CD8-positive, alpha-beta memory T cell (primary cell): ENCODE measurements around the gene EREG. TPM values are rescaled to one million over a fixed set of nuclear protein-coding genes. Genes with fewer than 3 reads are reported as not detected.
A peak's percentile ranks its signal among the peaks of the same experiment; 100 is the strongest.

Experiments
- CTCF ChIA-PET: fragments of 350-600 bp; sonication (Branson Sonifier 250); formaldehyde crosslinking; loops from one replicate; lab custom pipeline; 2021; ENCODE audit warnings: antibody characterized with exemption; lab: Charles Lee
- POLR2A ChIA-PET: fragments of 350-600 bp; sonication (Branson Sonifier 250); formaldehyde crosslinking; loops from one replicate; lab custom pipeline; 2021; ENCODE audit warnings: antibody characterized with exemption; lab: Charles Lee
- DNase-seq, 5 donors: peaks; one replicate each; pipeline versions ENCODE4 v3.0.0 to v3.0.0-alpha.2; 2020 to 2022; ENCODE audit warnings: mixed read lengths in 1 of 5
- H3K27ac ChIP-seq: one replicate; pipeline ENCODE4 v1.7.0; 2013; ENCODE audit warnings: low read depth, mild to moderate bottlenecking, low read length, moderate library complexity
- H3K27me3 ChIP-seq: 2 replicates; pipeline ENCODE4 v1.7.0; 2013; ENCODE audit warnings: low read length, mild to moderate bottlenecking; ENCODE audit not compliant: insufficient read depth, poor library complexity, severe bottlenecking
- H3K36me3 ChIP-seq: 2 replicates; pipeline ENCODE4 v1.7.0; 2013; ENCODE audit warnings: mild to moderate bottlenecking, low read length, moderate library complexity; ENCODE audit not compliant: insufficient read depth
- H3K4me1 ChIP-seq: 2 replicates; pipeline ENCODE4 v1.7.0; 2013; ENCODE audit warnings: mild to moderate bottlenecking, low read length, moderate library complexity; ENCODE audit not compliant: insufficient read depth
- H3K4me3 ChIP-seq: 2 replicates; pipeline ENCODE4 v1.7.0; 2013; ENCODE audit warnings: mild to moderate bottlenecking, low read length
- H3K9me3 ChIP-seq: 2 replicates; pipeline ENCODE4 v1.7.0; 2013; ENCODE audit warnings: mild to moderate bottlenecking, low read length
- H3K27ac Mint-ChIP-seq, 8 donors: one replicate each; pipeline ENCODE4 v1.8.0; 2020 to 2021; ENCODE audit warnings: mixed read lengths in 8 of 8, mild to moderate bottlenecking in 6 of 8, inconsistent platforms in 3 of 8, moderate library complexity in 3 of 8
- H3K27me3 Mint-ChIP-seq, 2 donors: one replicate each; pipeline ENCODE4 v1.8.0; 2020 to 2021; ENCODE audit warnings: mixed read lengths in 2 of 2, mild to moderate bottlenecking in 1 of 2, moderate library complexity in 1 of 2
- H3K36me3 Mint-ChIP-seq, 3 donors: one replicate each; pipeline ENCODE4 v1.8.0; 2020 to 2021; ENCODE audit warnings: mixed read lengths in 3 of 3, inconsistent platforms in 1 of 3, mild to moderate bottlenecking in 1 of 3
- H3K4me1 Mint-ChIP-seq, 3 donors: one replicate each; pipeline ENCODE4 v1.8.0; 2020 to 2021; ENCODE audit warnings: mixed read lengths in 3 of 3, inconsistent platforms in 1 of 3, mild to moderate bottlenecking in 1 of 3
- H3K4me3 Mint-ChIP-seq, 7 donors: one replicate each; pipeline ENCODE4 v1.8.0; 2020 to 2021; ENCODE audit warnings: mixed read lengths in 7 of 7, mild to moderate bottlenecking in 6 of 7, moderate library complexity in 4 of 7, inconsistent platforms in 2 of 7
- H3K9me3 Mint-ChIP-seq, 5 donors: one replicate each; pipeline ENCODE4 v1.8.0; 2020 to 2022; ENCODE audit warnings: mixed read lengths in 5 of 5, mild to moderate bottlenecking in 3 of 5, moderate library complexity in 2 of 5, inconsistent platforms in 1 of 5
- polyA plus RNA-seq: library from polyadenylated mRNA; unstranded; fragments of 300-500 nt; fragmentation: Illumina TruSeq; gene quantifications from one replicate; pipeline ENCODE4 v1.2.3, GENCODE V29; 2021
- total RNA-seq, 2 experiments: library from RNA; stranded (reverse); gene quantifications; one replicate each; pipeline ENCODE4 v1.2.3, GENCODE V29; 2021

The EREG gene, protein sequence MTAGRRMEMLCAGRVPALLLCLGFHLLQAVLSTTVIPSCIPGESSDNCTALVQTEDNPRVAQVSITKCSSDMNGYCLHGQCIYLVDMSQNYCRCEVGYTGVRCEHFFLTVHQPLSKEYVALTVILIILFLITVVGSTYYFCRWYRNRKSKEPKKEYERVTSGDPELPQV
- total RNA-seq, result not detected
- not detected for polyA plus RNA-seq

DNA sequence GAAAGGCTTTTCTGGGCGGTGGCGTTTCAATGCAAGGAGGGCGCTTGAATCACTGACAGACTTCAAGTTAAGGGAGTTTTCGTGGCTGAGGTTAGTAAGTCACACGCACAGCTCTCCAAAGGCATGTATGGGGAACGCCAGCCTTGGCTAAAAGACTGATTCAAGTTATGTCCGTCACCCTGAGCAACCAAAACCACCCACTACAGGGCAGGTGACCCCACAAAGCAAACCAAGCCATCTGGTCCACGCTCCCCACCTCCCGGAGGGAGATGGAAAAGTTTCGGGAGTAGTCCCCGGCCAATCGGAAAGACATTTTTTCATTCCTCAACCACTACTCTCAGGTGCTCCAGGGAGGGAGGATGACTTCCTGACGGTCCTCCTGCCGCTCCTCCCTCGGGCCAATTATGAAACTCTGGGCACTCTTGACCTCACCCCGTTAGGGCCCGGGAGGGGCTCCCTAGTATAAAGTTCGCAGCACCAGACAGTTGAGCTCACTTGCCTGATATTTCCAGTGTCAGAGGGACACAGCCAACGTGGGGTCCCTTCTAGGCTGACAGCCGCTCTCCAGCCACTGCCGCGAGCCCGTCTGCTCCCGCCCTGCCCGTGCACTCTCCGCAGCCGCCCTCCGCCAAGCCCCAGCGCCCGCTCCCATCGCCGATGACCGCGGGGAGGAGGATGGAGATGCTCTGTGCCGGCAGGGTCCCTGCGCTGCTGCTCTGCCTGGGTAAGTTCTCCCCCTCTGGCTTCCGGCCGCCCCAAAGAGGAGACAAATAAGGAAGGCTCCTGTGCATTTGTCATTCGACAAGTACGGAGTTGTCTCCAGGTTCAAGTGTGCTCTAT, at the start of gene EREG:
Gene EREG, plus strand, starts transcription at position 494 of the 840 bp plus-strand sequence. Its CDS starts 164 bp downstream, at position 658.
- DNase-seq, result peak in 1 of 5 donors; percentile 11
- Histone ChIP-seq H3K4me1 (no peaks in the 10 kb centered on the region), H3K36me3 (no peaks in the 10 kb centered on the region), H3K9me3 (no peaks in the 10 kb centered on the region), H3K4me3 (peak within 1 kb of the TSS; percentile 22), H3K27ac (peak within 1 kb of the TSS; percentile 43), H3K27me3 (peaks cover 13% of the 10 kb centered on the region)
- peaks cover 9 to 17% (median 13%) of the 10 kb centered on the region in 3 donors for H3K4me1 Mint-ChIP-seq
- H3K36me3 Mint-ChIP-seq, result no peaks in the 10 kb centered on the region
- ChIA-PET POLR2A (no interaction called here), CTCF (no interaction called here)
- peak within 1 kb of the TSS in 6 of 7 donors; percentile 30 to 68 (median 58) for H3K4me3 Mint-ChIP-seq
- H3K27ac Mint-ChIP-seq, result peak within 1 kb of the TSS in 2 of 8 donors; percentile 9 to 59
- H3K9me3 Mint-ChIP-seq, result peaks cover 0 to 2% (median 0%) of the 10 kb centered on the region in 5 donors
- peaks cover 24 to 64% of the 10 kb centered on the region in 2 donors for H3K27me3 Mint-ChIP-seq

DNA sequence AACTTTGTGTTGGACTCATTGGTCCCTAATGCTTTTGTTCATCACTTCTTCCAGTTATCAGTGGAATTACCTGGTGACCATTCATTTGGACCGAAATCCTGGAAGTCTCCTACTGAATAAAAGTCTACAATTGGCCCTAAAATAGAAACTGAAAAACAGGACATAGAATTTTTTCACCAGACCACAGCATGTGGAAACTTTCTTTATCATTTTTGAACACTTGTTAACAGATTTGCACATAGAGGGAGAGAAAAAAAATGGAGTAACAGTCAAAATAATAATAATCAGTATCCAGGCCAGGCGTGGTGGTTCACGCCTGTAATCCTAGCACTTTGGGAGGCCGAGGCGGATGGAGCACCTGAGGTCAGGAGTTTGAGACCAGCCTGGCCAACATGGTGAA, 49.6 kb upstream of the EREG start:
- CTCF ChIA-PET, result no interaction called here
- Mint-ChIP-seq H3K4me1 (no peaks in the 10 kb centered on the region), H3K4me3 (no peak overlapping the region), H3K36me3 (no peaks in the 10 kb centered on the region), H3K27me3 (peaks cover 3 to 4% of the 10 kb centered on the region in 2 donors), H3K9me3 (no peaks in the 10 kb centered on the region), H3K27ac (no peak overlapping the region)
- Histone ChIP-seq H3K9me3 (no peaks in the 10 kb centered on the region), H3K27ac (no peak overlapping the region), H3K27me3 (no peaks in the 10 kb centered on the region), H3K4me3 (no peak overlapping the region), H3K4me1 (no peaks in the 10 kb centered on the region), H3K36me3 (no peaks in the 10 kb centered on the region)
- POLR2A ChIA-PET, result no interaction called here
- DNase-seq, result no peak

DNA sequence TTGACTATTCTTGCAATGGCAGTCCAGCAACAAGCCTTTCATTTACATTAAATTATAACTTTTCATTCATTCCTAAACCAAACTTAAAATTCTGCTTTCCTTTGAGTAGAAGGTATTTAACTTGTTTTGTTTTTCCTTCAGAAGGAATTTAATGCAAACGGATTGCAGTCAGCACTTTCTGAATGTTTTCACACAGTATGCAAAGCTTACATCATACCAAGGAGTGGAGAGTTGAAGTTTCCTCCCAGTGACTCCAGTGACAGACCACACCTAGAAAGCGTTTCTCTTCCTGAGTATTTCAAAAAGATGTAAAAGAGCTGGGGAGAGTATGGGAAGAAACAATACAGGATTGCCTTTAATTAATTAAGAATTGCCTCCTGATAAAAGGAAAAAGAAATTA, 48.5 kb upstream of the EREG start:
- CTCF ChIA-PET, result no interaction called here
- Mint-ChIP-seq H3K4me3 (no peak overlapping the region), H3K27ac (no peak overlapping the region), H3K4me1 (no peaks in the 10 kb centered on the region), H3K9me3 (no peaks in the 10 kb centered on the region), H3K36me3 (no peaks in the 10 kb centered on the region), H3K27me3 (peaks cover 5 to 14% of the 10 kb centered on the region in 2 donors)
- POLR2A ChIA-PET, result no interaction called here
- no peaks in the 10 kb centered on the region for H3K9me3 ChIP-seq
- no peaks in the 10 kb centered on the region for H3K27me3 ChIP-seq
- no peak overlapping the region for H3K4me3 ChIP-seq
- no peak overlapping the region for H3K27ac ChIP-seq
- no peaks in the 10 kb centered on the region for H3K4me1 ChIP-seq
- H3K36me3 ChIP-seq, result no peaks in the 10 kb centered on the region
- no peak for DNase-seq

DNA sequence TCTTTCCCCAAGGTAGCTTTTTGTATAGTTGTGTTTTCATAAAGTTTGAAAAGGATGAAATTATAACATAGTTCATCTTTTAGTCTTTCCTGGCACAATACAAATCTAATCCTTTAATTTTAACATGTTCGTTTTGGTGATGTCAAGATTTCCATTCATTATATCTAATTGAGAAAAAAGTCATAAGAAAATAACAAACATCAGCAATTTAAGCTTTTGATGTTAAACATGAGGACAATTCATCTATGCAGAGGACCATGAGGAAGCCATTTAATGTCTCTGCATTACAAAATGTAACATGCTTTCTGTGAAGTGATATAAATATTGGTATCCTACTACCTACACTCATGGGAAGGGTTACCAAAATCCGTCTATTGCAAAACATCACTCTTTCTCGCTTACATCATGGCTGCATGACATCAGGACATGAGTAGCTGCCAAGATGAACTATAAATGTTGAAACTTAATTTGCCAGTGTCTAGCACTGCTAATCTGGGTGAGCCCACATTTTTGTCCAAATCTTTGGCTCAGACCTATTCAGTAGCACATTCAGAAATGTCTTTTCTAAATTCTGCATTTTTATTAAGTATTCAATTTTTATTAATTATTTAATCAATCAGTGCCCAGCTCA, 47.2 kb upstream of the EREG start:
- DNase-seq, result no peak
- H3K9me3 ChIP-seq, result no peaks in the 10 kb centered on the region
- no peak overlapping the region for H3K27ac ChIP-seq
- peaks cover 5 to 15% of the 10 kb centered on the region in 2 donors for H3K27me3 Mint-ChIP-seq
- H3K27ac Mint-ChIP-seq, result no peak overlapping the region
- no peaks in the 10 kb centered on the region for H3K4me1 ChIP-seq
- H3K9me3 Mint-ChIP-seq, result no peaks in the 10 kb centered on the region
- no peak overlapping the region for H3K4me3 ChIP-seq
- H3K4me1 Mint-ChIP-seq, result no peaks in the 10 kb centered on the region
- H3K36me3 Mint-ChIP-seq, result no peaks in the 10 kb centered on the region
- H3K4me3 Mint-ChIP-seq, result no peak overlapping the region
- ChIA-PET POLR2A (no interaction called here), CTCF (no interaction called here)
- H3K36me3 ChIP-seq, result no peaks in the 10 kb centered on the region
- no peaks in the 10 kb centered on the region for H3K27me3 ChIP-seq

DNA sequence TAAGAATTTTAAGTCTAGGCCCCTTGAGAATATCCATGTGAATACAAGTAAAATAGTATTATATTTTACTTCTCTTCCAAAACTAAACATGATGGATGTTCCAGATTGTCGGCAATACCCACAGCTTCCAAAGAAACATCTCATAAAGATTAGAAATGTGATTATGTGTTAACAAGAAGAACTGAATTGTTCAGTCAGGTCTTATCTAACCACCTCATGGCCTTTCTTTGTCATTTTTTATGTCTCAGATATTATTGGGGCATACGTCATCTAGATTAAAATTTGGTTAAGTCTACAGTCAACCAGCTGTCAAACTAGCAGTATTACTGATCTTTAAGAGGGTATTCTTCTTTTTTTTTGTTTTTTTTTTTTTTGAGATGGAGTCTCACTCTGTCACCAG, 46.7 kb upstream of the EREG start:
- Histone ChIP-seq H3K4me3 (no peak overlapping the region), H3K4me1 (no peaks in the 10 kb centered on the region), H3K9me3 (no peaks in the 10 kb centered on the region), H3K27ac (no peak overlapping the region), H3K27me3 (no peaks in the 10 kb centered on the region), H3K36me3 (no peaks in the 10 kb centered on the region)
- no peaks in the 10 kb centered on the region for H3K9me3 Mint-ChIP-seq
- ChIA-PET POLR2A (no interaction called here), CTCF (no interaction called here)
- peaks cover 5 to 15% of the 10 kb centered on the region in 2 donors for H3K27me3 Mint-ChIP-seq
- DNase-seq, result no peak
- no peak overlapping the region for H3K4me3 Mint-ChIP-seq
- no peaks in the 10 kb centered on the region for H3K36me3 Mint-ChIP-seq
- no peak overlapping the region for H3K27ac Mint-ChIP-seq
- H3K4me1 Mint-ChIP-seq, result no peaks in the 10 kb centered on the region

DNA sequence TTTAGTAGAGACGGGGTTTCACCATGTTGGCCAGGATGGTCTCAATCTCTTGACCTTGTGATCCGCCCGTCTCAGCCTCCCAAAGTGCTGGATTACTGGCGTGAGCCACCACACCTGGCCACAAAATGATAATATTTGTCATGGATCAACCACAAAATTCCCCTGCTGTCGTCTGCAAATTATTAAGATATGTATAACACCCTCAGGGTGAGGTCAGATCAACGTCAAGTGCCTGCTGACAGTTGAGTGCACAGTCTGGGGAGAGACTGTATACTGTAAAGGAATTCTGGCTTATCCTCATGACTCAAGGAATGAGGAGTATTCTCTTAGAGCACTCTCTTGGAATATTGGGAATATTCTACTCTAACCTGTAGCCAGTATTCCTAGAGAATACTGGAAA, 45.5 kb upstream of the EREG start:
- no peaks in the 10 kb centered on the region for H3K4me1 Mint-ChIP-seq
- Histone ChIP-seq H3K9me3 (no peaks in the 10 kb centered on the region), H3K27me3 (no peaks in the 10 kb centered on the region), H3K27ac (no peak overlapping the region), H3K4me3 (no peak overlapping the region), H3K4me1 (no peaks in the 10 kb centered on the region), H3K36me3 (no peaks in the 10 kb centered on the region)
- no peaks in the 10 kb centered on the region for H3K9me3 Mint-ChIP-seq
- H3K36me3 Mint-ChIP-seq, result no peaks in the 10 kb centered on the region
- DNase-seq, result no peak
- H3K27ac Mint-ChIP-seq, result no peak overlapping the region
- H3K27me3 Mint-ChIP-seq, result peaks cover 4 to 19% of the 10 kb centered on the region in 2 donors
- no peak overlapping the region for H3K4me3 Mint-ChIP-seq
- CTCF ChIA-PET, result no interaction called here
- POLR2A ChIA-PET, result no interaction called here

DNA sequence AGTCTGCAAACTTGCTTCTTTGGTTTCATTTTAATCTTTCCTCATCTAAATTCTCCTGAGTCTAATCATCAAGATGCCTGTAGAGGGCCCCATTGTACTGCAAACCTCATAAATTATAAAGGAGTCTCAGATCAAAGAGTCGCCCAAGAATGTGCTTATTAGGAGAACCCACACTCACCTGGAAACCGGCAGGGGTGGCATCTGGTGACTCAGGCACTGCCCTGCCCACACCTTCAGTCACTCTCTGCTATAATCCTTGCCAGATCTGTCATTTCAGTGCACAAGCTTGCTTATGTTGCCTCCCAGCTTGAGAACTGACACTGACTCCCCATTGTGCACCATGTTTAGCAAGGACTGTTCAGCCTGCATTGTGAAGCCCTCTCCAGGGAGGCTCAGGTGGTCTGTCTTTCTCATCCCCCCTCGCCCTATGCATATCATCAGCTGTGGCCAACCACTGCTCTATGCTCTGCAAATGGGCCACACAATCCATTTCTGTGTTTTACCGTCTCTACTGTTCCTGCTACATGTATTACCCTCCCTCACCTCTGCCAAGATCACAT, 44.3 kb upstream of the EREG start:
- CTCF ChIA-PET, result interaction anchor here (1.2 kb wide), 1 partner anchor 10 kb away, joined by 3 read pairs; no protein-coding TSS in a partner anchor
- Mint-ChIP-seq H3K4me3 (no peak overlapping the region), H3K9me3 (no peaks in the 10 kb centered on the region), H3K27ac (no peak overlapping the region), H3K36me3 (no peaks in the 10 kb centered on the region), H3K4me1 (no peaks in the 10 kb centered on the region), H3K27me3 (peaks cover 2 to 19% of the 10 kb centered on the region in 2 donors)
- Histone ChIP-seq H3K36me3 (no peaks in the 10 kb centered on the region), H3K4me1 (no peaks in the 10 kb centered on the region), H3K27ac (no peak overlapping the region), H3K9me3 (no peaks in the 10 kb centered on the region), H3K4me3 (no peak overlapping the region), H3K27me3 (no peaks in the 10 kb centered on the region)
- peak in 1 of 5 donors; percentile 3 for DNase-seq
- POLR2A ChIA-PET, result no interaction called here

DNA sequence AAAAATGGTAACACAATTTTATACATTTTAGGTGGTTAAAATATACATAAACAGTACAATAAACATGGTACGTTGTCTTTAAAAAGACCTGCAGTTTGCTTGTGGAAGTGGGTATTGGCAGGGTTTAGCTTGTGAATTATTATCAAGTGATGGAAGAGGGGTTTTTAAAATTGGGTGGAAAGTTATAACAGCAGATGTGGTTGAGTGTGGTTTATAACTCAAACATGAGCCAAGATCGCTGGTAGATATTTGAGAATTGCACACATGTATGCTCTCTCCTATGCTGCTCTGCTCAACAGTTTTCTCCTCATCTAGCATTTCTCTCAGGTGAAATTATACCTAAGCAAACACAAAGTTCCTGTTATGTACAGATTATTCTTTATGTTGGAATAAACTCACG, 42.6 kb upstream of the EREG start:
- H3K27me3 Mint-ChIP-seq, result peaks cover 2 to 19% of the 10 kb centered on the region in 2 donors
- H3K9me3 Mint-ChIP-seq, result no peaks in the 10 kb centered on the region
- CTCF ChIA-PET, result no interaction called here
- Histone ChIP-seq H3K36me3 (no peaks in the 10 kb centered on the region), H3K4me1 (no peaks in the 10 kb centered on the region), H3K9me3 (no peaks in the 10 kb centered on the region), H3K27ac (no peak overlapping the region), H3K4me3 (no peak overlapping the region), H3K27me3 (no peaks in the 10 kb centered on the region)
- H3K27ac Mint-ChIP-seq, result no peak overlapping the region
- no peak for DNase-seq
- no peak overlapping the region for H3K4me3 Mint-ChIP-seq
- H3K4me1 Mint-ChIP-seq, result no peaks in the 10 kb centered on the region
- H3K36me3 Mint-ChIP-seq, result no peaks in the 10 kb centered on the region
- POLR2A ChIA-PET, result no interaction called here
